22Rv1 (cell line): Measurements from ENCODE around the gene CASP7.

Experiments used
- H3K27ac ChIP-seq: fragments of 450-650 bp; 2 replicates; pipeline ENCODE4 v1.5.1; 2017
- ZFX ChIP-seq: fragments of 450-650 bp; IDR thresholded peaks from 2 replicates; pipeline ENCODE4 v1.6.1; 2017; ENCODE audit warnings: antibody characterized with exemption, borderline replicate concordance
- TF ChIP-seq, protein P1 (sequence below): fragments of 450-650 bp; IDR thresholded peaks from 2 replicates; pipeline ENCODE4 v1.5.1; 2017; ENCODE audit warnings: mild to moderate bottlenecking

CASP7 gene

DNA sequence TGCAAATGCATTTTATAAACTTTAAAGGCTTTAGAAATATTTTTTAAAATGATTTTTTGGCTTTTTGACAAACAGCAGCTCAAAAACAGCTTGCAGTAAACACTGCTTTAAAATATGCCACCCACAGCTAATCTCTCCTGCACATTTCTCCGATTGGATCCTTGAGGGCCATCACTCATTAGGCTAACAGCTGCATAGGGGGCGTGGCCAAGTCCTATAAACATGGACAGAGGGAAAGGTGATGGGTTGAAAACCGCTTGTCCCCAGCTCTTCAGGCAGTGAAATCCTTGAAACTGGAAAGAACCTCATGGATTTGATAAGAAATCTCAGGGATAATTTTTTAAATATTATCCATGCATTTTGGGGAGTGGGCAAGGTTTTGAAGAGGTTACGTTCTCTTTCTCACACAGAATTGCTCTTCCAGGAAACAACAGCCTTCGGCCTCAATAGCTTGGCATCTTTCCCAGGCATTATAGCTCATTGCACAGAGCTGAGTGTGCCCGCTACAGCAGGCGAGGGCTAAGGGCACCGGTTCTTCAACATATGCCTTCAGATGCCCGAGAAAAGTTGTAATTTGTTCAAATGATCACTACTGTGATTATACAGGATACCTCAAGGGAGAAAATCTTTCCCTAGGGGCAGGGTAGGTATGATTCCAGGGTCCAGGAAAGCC lies 73.4 kb downstream of the CASP7 start:
- TF ChIP-seq ZFX = no peak
- TF ChIP-seq, protein P1, sequence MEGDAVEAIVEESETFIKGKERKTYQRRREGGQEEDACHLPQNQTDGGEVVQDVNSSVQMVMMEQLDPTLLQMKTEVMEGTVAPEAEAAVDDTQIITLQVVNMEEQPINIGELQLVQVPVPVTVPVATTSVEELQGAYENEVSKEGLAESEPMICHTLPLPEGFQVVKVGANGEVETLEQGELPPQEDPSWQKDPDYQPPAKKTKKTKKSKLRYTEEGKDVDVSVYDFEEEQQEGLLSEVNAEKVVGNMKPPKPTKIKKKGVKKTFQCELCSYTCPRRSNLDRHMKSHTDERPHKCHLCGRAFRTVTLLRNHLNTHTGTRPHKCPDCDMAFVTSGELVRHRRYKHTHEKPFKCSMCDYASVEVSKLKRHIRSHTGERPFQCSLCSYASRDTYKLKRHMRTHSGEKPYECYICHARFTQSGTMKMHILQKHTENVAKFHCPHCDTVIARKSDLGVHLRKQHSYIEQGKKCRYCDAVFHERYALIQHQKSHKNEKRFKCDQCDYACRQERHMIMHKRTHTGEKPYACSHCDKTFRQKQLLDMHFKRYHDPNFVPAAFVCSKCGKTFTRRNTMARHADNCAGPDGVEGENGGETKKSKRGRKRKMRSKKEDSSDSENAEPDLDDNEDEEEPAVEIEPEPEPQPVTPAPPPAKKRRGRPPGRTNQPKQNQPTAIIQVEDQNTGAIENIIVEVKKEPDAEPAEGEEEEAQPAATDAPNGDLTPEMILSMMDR = no peak
- H3K27ac ChIP-seq = no peak overlapping the region

DNA sequence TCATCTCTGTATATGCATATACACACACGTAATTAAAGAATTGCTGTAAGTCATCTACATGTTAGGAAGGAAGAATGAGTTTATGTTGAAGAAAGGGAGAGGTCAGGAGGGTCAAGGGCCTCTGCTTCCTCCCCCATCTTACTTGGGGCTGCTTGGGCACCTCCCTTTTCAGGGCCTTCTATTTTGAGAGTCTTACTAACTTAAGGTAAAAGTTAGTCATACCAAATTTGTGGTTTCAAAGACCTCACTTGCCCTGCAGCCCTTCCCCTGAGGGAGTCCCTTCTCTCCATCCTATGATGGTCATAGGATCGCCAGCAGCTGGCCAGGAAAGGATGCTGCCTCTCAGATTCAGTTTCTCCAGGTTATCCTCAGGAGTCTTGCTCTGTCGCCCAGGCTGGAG lies 74.4 kb downstream of the CASP7 start:
- no peak overlapping the region for H3K27ac ChIP-seq
- no peak for TF ChIP-seq ZFX
- TF ChIP-seq, protein P1 = no peak

DNA sequence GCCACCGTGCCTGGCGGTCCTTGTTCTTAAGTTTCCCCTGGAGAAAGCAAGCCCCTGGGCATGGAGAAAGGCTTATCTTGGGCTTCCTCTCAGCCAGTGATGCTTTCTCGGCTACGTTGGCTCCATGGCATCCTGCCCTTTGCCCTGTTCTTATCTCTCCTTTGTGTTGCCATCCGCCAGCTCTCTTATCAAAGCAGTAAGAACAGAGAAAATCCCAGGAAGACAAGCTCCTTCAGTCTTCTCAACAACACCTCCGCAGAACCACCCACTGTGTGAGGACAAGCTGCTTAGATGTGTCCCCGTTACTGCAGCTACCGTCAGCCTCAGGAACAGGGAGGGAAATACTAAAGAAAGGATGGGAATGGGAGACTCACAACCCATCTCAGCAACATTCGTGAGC lies 75.1 kb downstream of the CASP7 start:
- no peak overlapping the region for H3K27ac ChIP-seq
- TF ChIP-seq ZFX = no peak
- TF ChIP-seq, protein P1 = no peak

DNA sequence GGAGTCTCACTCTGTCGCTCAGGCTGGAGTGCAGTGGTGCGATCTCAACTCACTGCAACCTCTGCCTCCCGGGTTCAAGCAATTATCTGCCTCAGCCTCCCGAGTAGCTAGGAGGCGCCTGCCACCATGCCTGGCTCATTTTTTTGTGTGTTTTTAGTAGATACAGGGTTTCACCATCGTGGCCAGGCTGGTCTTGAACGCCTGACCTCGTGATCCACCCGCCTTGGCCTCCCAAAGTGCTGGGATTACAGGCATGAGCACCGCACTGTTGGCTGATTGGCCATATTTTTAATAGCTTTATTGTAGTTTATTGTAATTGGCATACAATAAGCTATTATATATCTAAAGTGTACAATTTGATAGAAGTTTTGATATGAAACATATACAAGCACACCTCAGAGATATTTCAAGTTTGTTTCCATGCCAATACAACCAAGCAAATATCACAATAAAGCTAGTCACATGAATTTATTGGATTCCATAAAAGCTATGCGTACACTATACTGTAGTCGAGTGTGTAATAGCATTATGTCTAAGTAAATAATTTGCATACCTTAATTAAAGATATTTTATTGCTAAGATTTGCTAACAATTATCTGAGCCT lies 77.3 kb downstream of the CASP7 start:
- no peak overlapping the region; the same call in 1 of the 2 replicates for H3K27ac ChIP-seq
- TF ChIP-seq, protein P1 = no peak
- no peak for TF ChIP-seq ZFX

DNA sequence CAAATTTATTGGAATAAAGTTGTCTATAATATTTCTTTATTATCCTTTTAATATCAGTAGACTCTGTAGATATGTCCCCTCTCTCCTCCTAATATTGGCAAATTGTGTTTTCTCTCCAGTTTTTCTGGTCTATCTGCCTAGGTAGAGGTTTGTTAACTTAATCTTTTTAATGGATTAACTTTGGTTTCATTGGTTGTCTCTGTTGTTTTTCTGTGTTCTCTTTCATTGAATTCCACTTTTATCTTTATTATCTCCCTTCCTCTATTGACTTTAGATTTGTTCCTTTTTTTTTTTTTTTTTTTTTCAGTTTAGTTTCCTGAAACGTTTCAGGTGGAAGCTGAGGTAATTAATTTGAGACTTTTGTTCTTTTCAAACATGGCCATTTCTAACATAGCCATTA lies 82.4 kb downstream of the CASP7 start:
- no peak for TF ChIP-seq ZFX
- TF ChIP-seq, protein P1 = no peak
- H3K27ac ChIP-seq = peak overlapping the region; percentile 11; the same call in 1 of the 2 replicates

DNA sequence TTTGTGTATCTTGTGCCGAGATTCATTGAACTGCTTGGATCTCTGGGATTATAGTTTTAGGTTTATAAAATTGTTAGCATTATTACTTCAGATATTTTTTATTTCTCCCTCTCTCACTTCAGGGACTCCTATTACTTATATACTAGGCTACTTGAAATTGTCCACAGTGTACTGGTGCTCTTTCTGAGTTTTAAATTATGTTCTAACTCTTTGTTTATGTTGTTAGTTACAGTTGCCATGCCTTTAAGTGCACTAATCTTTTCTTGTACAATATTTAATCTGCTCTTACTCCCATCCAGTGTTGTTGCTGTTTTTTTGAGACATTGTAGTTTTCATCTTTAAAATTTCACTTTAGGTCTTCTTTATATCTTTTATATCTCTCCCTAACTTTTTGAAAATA lies 84.9 kb downstream of the CASP7 start:
- no peak overlapping the region for H3K27ac ChIP-seq

DNA sequence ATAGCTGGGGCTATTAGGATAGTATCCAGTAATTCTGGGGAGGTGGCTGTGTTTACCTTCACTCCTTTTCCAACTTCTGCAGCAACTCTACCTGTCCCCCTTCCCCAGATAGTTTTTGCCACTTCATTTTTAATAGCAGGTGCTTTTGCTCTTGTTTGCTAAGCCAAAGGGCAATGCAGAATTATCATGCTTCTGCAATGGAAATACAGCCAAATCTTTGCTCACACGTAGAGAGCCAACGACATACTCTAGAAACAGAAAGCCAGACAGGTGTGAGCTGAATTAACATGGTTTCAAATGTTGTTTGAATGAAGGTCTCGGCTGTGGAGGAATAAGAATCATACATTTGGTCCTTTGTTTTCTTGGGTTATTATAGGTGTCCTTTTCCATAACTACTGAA lies 86.2 kb downstream of the CASP7 start:
- TF ChIP-seq ZFX = no peak
- TF ChIP-seq, protein P1 = no peak
- peak overlapping the region; percentile 31 for H3K27ac ChIP-seq

More for the DNA sequence above, 84.9 kb downstream of the CASP7 start:
- no peak for TF ChIP-seq ZFX
- TF ChIP-seq, protein P1 = no peak
